Activated B cell treated with CpG ODN at 0.5 μM for 24 hours (primary cell): Measurements from ENCODE around the gene CEP72. TPM values are rescaled to one million over a fixed set of nuclear protein-coding genes. Genes with fewer than 3 reads are reported as not detected.

Experiments
- ATAC-seq: fragments of 200-7000 bp; cut with Tn5 transposase; one replicate; pipeline ENCODE4 v1.10.0; 2021; ENCODE audit warnings: low read depth, mild to moderate bottlenecking, moderate library complexity
- CTCF ChIA-PET: fragments of 350-600 bp; sonication (Branson Sonifier 250); formaldehyde crosslinking; loops from one replicate; lab custom pipeline; 2021; ENCODE audit warnings: antibody characterized with exemption; lab: Charles Lee
- POLR2A ChIA-PET: fragments of 350-600 bp; sonication (Branson Sonifier 250); formaldehyde crosslinking; loops from one replicate; lab custom pipeline; 2021; ENCODE audit warnings: antibody characterized with exemption; lab: Charles Lee
- DNase-seq: peaks from one replicate; pipeline ENCODE4 v3.0.0; 2022
- H3K27ac Mint-ChIP-seq: one replicate; pipeline ENCODE4 v1.8.0; 2020; ENCODE audit warnings: mixed read lengths
- H3K27me3 Mint-ChIP-seq: one replicate; pipeline ENCODE4 v1.8.0; 2021; ENCODE audit warnings: mixed read lengths
- H3K36me3 Mint-ChIP-seq: one replicate; pipeline ENCODE4 v1.8.0; 2021; ENCODE audit warnings: low read depth, mixed read lengths
- H3K4me1 Mint-ChIP-seq: one replicate; pipeline ENCODE4 v1.8.0; 2021; ENCODE audit warnings: mixed read lengths
- H3K4me3 Mint-ChIP-seq: one replicate; pipeline ENCODE4 v1.8.0; 2020; ENCODE audit warnings: mild to moderate bottlenecking, mixed read lengths
- H3K9me3 Mint-ChIP-seq: one replicate; pipeline ENCODE4 v1.8.0; 2020; ENCODE audit warnings: mixed read lengths
- CTCF ChIP-seq: fragments of 200-600 bp; IDR thresholded peaks from one replicate; pipeline ENCODE4 v1.8.0; 2022; ENCODE audit warnings: antibody characterized with exemption, mild to moderate bottlenecking
- intact Hi-C: fragments of 100-400 bp; cut with micrococcal nuclease; formaldehyde crosslinking; loops from one replicate; pipeline ENCODE4 v1.15.1; 2024
- total RNA-seq: library from RNA; stranded (reverse); gene quantifications from 2 replicates; pipeline ENCODE4 v1.2.3, GENCODE V29; 2022

The CEP72 gene
- total RNA-seq, 1 donor from 2014 or later, result 17.4 TPM

GRCh38 chr5:609506-609905, 2.6 kb upstream of the CEP72 start:
- no peak for ATAC-seq
- peaks cover 37% of the 10 kb centered on the region for H3K4me1 Mint-ChIP-seq
- POLR2A ChIA-PET, result no interaction called here
- H3K27ac Mint-ChIP-seq, result no peak overlapping the region
- H3K36me3 Mint-ChIP-seq, result peaks cover 5% of the 10 kb centered on the region
- CTCF ChIA-PET, result no interaction called here
- no peak for TF ChIP-seq CTCF
- no peaks in the 10 kb centered on the region for H3K9me3 Mint-ChIP-seq
- no peak overlapping the region for H3K4me3 Mint-ChIP-seq
- no peak for DNase-seq
- H3K27me3 Mint-ChIP-seq, result peaks cover 13% of the 10 kb centered on the region
- intact Hi-C loops, result no loop called here

- Mint-ChIP-seq H3K27me3 (peaks cover 8% of the 10 kb centered on the region), H3K9me3 (no peaks in the 10 kb centered on the region), H3K4me1 (peaks cover 40% of the 10 kb centered on the region), H3K27ac (no peak overlapping the region), H3K36me3 (peaks cover 5% of the 10 kb centered on the region), H3K4me3 (peak overlapping the region; percentile 6)
- CTCF ChIA-PET, result no interaction called here
- POLR2A ChIA-PET, result no interaction called here
- no peak for TF ChIP-seq CTCF
- intact Hi-C loops, result loop anchor here (5.0 to 10.0 kb wide), 2 partner anchors 55 to 82 kb away; partner anchors contain the start of gene TPPP
- no peak for ATAC-seq
- DNase-seq, result no peak
Measured at GRCh38 chr5:610011-610743, 2.0 kb upstream of the CEP72 start.

GRCh38 chr5:610744-611730, 1.1 kb upstream of the CEP72 start:
- TF ChIP-seq CTCF, result no peak
- Mint-ChIP-seq H3K4me1 (peaks cover 42% of the 10 kb centered on the region), H3K36me3 (peaks cover 10% of the 10 kb centered on the region), H3K27me3 (peaks cover 7% of the 10 kb centered on the region), H3K9me3 (peaks cover 4% of the 10 kb centered on the region), H3K27ac (no peak overlapping the region), H3K4me3 (peak overlapping the region; percentile 83)
- no peak for ATAC-seq
- ChIA-PET CTCF (no interaction called here), POLR2A (interaction anchor here (0.6 kb wide), 1 partner anchor 134 kb away, joined by 4 read pairs; no protein-coding TSS in a partner anchor)
- intact Hi-C loops, result loop anchor here (5.0 to 10.0 kb wide), 2 partner anchors 54 to 81 kb away; partner anchors contain the start of gene TPPP
- DNase-seq, result no peak

GRCh38 chr5:612498-613424, 621 bp downstream of the CEP72 start:
- no peak for TF ChIP-seq CTCF
- Mint-ChIP-seq H3K27ac (peak overlapping the region; percentile 81), H3K36me3 (peaks cover 16% of the 10 kb centered on the region), H3K4me3 (peak overlapping the region; percentile 93), H3K4me1 (peaks cover 39% of the 10 kb centered on the region), H3K9me3 (peaks cover 4% of the 10 kb centered on the region), H3K27me3 (peaks cover under 1% of the 10 kb centered on the region)
- intact Hi-C loops, result loop anchor here (1.0 to 10.0 kb wide), 6 partner anchors 52 to 394 kb away; partner anchors contain the start of genes CCDC127, EXOC3, SDHA and TPPP
- ChIA-PET CTCF (no interaction called here), POLR2A (interaction anchor here (0.6 to 0.9 kb wide), 2 partner anchors 31 to 166 kb away, joined by 3 read pairs; no protein-coding TSS in a partner anchor)
- ATAC-seq (peak; percentile 31), DNase-seq (no peak)
